ENCODE data around the gene METTL26. TPM values are rescaled to one million over a fixed set of nuclear protein-coding genes. Genes with fewer than 3 reads are reported as not detected.

METTL26 gene
- total and polyA plus RNA-seq, 10 of the 15 experiments (the other 5 are each of a cell fraction or from before 2014, with no cell fraction given), result 5.4 to 163 (median 79.3) TPM

GRCh38 chr16:626787-627453 is 9.2 kb downstream of the METTL26 start:
- Histone ChIP-seq H3K4me1 (ENCODE audit: control insufficient read depth, insufficient read depth, low read length) (no peaks in the 10 kb centered on the region), H2AFZ (ENCODE audit: control insufficient read depth, low read depth, low read length) (no peak overlapping the region), H3K9ac (ENCODE audit: control insufficient read depth, insufficient read depth, low read length) (no peak overlapping the region), H3K4me2 (ENCODE audit: control insufficient read depth, insufficient read depth) (no peak overlapping the region), H3K36me3 (ENCODE audit: control insufficient read depth in 2 of 2, insufficient read depth in 2 of 2, low read length in 1 of 2) (no peaks in the 10 kb centered on the region; a peak in 1 of 4 replicates), H3K4me3 (no peak overlapping the region), H3K79me2 (ENCODE audit: control insufficient read depth, insufficient read depth, low read length) (no peaks in the 10 kb centered on the region), H4K20me1 (ENCODE audit: control insufficient read depth, insufficient read depth) (no peaks in the 10 kb centered on the region; the same call in 1 of the 2 replicates), H3K27me3 (replicated peaks in 1 of 2; ENCODE audit: control insufficient read depth in 2 of 2, insufficient read depth in 2 of 2, low read length in 1 of 2) (no peaks in the 10 kb centered on the region), H3K27ac (ENCODE audit: control insufficient read depth, insufficient read depth) (no peak overlapping the region), H3K9me3 (replicated peaks; ENCODE audit: control insufficient read depth, insufficient read depth, low read length) (no peaks in the 10 kb centered on the region)
- no peak for TF ChIP-seq ZBTB33 (IDR thresholded peaks at IDR 0.05)
- TF ChIP-seq PBX3 (IDR thresholded peaks at IDR 0.05; ENCODE audit: insufficient replicate concordance, low read depth, low read length), result peak; percentile 32
- no peak for TF ChIP-seq JUND (IDR thresholded peaks at IDR 0.05; ENCODE audit: low read depth, low read length)
- no peak for TF ChIP-seq TAF1 (IDR thresholded peaks at IDR 0.05; ENCODE audit: borderline replicate concordance, low read depth, low read length)
- TF ChIP-seq RBBP5 (conservative IDR thresholded peaks at IDR 0.05), result no peak
- TF ChIP-seq NFXL1 (IDR thresholded peaks at IDR 0.05; ENCODE audit: borderline replicate concordance), result no peak
- no peak for TF ChIP-seq RELA (IDR thresholded peaks at IDR 0.05; ENCODE audit: borderline replicate concordance, partially characterized antibody)
- TF ChIP-seq BCL3 (IDR thresholded peaks at IDR 0.05; ENCODE audit: borderline replicate concordance, insufficient read depth, low read depth, low read length, poor library complexity, severe bottlenecking), result peak; percentile 76
- TF ChIP-seq SMAD5 (IDR thresholded peaks at IDR 0.05; ENCODE audit: low read depth), result no peak
- no peak for TF ChIP-seq GATAD2B (conservative IDR thresholded peaks at IDR 0.05; ENCODE audit: low read depth)
- no peak for TF ChIP-seq PAX8 (IDR thresholded peaks at IDR 0.05)
- no peak for TF ChIP-seq BRCA1 (IDR thresholded peaks at IDR 0.05; ENCODE audit: low read depth, low read length)
- ATAC-seq, result no peak
- POLR2A ChIA-PET, result no interaction called here
- 91% methylated on average over 29 of the region's 29 CpGs for WGBS (ENCODE audit: insufficient coverage, insufficient replicate concordance, low lambda C conversion rate, missing lambda C conversion rate)
- FAIRE-seq, result no peak
- CTCF ChIA-PET, result no interaction called here
- no peak for DNase-seq (ENCODE audit: low read depth, low spot score)
- BruUV-seq (replicated peaks), result no TSS peak
- intact Hi-C loops (cut with micrococcal nuclease; ENCODE audit: unreplicated experiment) (no loop called here), in situ Hi-C loops (cut with MboI) (no loop called here)
- RAD21 ChIA-PET (ENCODE audit: unreplicated experiment), result no interaction called here
- SMC1A ChIA-PET (ENCODE audit: uncharacterized antibody, unreplicated experiment), result no interaction called here

Measured in GM12878 (cell line).